Type B pancreatic cell (in vitro differentiated cells): ENCODE results near the gene KIDINS220. TPM values are rescaled to one million over a fixed set of nuclear protein-coding genes. Genes with fewer than 3 reads are reported as not detected.

Source experiments
- DNase-seq: peaks from one replicate; pipeline ENCODE4 v3.0.0; 2021; ENCODE audit warnings: mixed read lengths; ENCODE audit not compliant: unreplicated experiment; ENCODE audit errors: extremely low spot score
- H3K27ac Mint-ChIP-seq: 2 replicates; pipeline ENCODE4 v1.8.0; 2021; ENCODE audit warnings: mild to moderate bottlenecking, mixed read lengths
- H3K27me3 Mint-ChIP-seq: 2 replicates; pipeline ENCODE4 v1.8.0; 2021; ENCODE audit warnings: mixed read lengths
- H3K36me3 Mint-ChIP-seq: 2 replicates; pipeline ENCODE4 v1.8.0; 2021; ENCODE audit warnings: mixed read lengths
- H3K4me1 Mint-ChIP-seq: one replicate; pipeline ENCODE4 v1.8.0; 2021; ENCODE audit warnings: mixed read lengths; ENCODE audit not compliant: unreplicated experiment
- H3K4me3 Mint-ChIP-seq: 2 replicates; pipeline ENCODE4 v1.8.0; 2021; ENCODE audit warnings: mild to moderate bottlenecking, mixed read lengths
- H3K9me3 Mint-ChIP-seq: 2 replicates; pipeline ENCODE4 v1.8.0; 2021; ENCODE audit warnings: mixed read lengths
- total RNA-seq: library from RNA; stranded (reverse); gene quantifications from 2 replicates; pipeline ENCODE4 v1.2.1, GENCODE V29; 2021; ENCODE audit warnings: low replicate concordance
- TF ChIP-seq, protein P1 (sequence below): fragments of 200-600 bp; sonication (generic); conservative IDR thresholded peaks from 2 replicates; pipeline ENCODE4 v1.5.0; 2021; ENCODE audit warnings: antibody characterized with exemption, mild to moderate bottlenecking

The KIDINS220 gene
- total RNA-seq, 1 donor from 2014 or later, result 73.1 TPM

- H3K9me3 Mint-ChIP-seq, result peaks cover 10% of the 10 kb centered on the region
- H3K27me3 Mint-ChIP-seq, result no peaks in the 10 kb centered on the region
- no peak overlapping the region for H3K4me3 Mint-ChIP-seq
- TF ChIP-seq, protein P1, sequence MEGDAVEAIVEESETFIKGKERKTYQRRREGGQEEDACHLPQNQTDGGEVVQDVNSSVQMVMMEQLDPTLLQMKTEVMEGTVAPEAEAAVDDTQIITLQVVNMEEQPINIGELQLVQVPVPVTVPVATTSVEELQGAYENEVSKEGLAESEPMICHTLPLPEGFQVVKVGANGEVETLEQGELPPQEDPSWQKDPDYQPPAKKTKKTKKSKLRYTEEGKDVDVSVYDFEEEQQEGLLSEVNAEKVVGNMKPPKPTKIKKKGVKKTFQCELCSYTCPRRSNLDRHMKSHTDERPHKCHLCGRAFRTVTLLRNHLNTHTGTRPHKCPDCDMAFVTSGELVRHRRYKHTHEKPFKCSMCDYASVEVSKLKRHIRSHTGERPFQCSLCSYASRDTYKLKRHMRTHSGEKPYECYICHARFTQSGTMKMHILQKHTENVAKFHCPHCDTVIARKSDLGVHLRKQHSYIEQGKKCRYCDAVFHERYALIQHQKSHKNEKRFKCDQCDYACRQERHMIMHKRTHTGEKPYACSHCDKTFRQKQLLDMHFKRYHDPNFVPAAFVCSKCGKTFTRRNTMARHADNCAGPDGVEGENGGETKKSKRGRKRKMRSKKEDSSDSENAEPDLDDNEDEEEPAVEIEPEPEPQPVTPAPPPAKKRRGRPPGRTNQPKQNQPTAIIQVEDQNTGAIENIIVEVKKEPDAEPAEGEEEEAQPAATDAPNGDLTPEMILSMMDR, result no peak
- H3K36me3 Mint-ChIP-seq, result peaks cover 3% of the 10 kb centered on the region
- no peak overlapping the region for H3K27ac Mint-ChIP-seq
- no peaks in the 10 kb centered on the region for H3K4me1 Mint-ChIP-seq
- DNase-seq, result no peak
Measured at GRCh38 chr2:8841932-8842331, 4.5 kb upstream of the KIDINS220 start.

DNA sequence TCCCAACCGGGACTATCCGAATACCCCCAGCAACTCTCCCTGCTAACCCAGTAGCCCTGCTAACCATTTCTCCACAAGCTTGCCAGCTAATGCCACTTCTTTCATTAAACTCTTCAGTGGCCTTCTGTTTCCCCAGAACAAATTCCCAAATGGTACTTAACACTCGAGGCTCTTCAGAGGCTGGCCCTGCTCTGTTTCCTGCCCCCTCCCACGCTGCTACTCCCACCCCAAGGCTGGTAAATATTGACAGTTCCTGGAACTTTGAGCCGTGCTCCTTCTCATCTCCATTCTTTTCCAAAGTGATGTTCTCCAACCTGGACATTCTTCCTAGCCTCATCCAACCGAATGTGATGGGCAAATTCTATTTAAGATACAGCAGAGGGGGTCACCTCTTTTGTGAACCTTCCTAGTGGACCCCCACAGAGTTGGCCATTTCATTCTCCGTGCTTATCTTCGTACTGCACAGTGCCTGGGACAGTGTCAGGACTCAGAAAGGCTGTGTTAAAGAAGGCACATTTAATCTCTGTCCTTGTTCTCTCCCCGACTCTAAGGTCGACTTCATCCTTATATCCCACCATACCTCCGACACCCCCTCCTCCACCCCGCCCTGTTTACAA, 3.2 kb upstream of the KIDINS220 start:
- TF ChIP-seq, protein P1, result no peak
- Mint-ChIP-seq H3K9me3 (peaks cover 10% of the 10 kb centered on the region), H3K4me1 (peaks cover 6% of the 10 kb centered on the region), H3K4me3 (peak overlapping the region; percentile 59), H3K36me3 (peaks cover 3% of the 10 kb centered on the region), H3K27me3 (no peaks in the 10 kb centered on the region), H3K27ac (no peak overlapping the region)
- DNase-seq, result no peak

GRCh38 chr2:8839189-8839965, 2.0 kb upstream of the KIDINS220 start:
- Mint-ChIP-seq H3K27me3 (no peaks in the 10 kb centered on the region), H3K9me3 (peaks cover 10% of the 10 kb centered on the region), H3K4me1 (peaks cover 17% of the 10 kb centered on the region), H3K27ac (no peak overlapping the region), H3K4me3 (no peak overlapping the region), H3K36me3 (peaks cover 2% of the 10 kb centered on the region)
- DNase-seq, result no peak
- TF ChIP-seq, protein P1, result no peak

DNA sequence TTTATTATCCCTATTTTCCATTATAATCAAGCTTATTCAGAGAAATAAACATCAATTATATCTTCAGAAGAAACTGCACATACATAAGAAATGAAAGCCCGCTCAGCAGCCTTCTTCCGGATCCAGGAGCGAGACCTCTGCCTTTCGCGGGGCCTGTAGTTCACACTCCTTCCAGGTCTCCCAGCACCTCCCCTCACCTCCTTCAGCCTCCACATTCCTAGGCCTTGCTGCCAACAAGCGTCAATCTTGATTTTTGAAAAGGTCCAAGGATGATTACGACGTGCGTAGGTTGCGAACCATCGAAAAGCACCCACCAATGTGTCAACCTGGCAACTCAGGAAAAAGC, 355 bp upstream of the KIDINS220 start:
- H3K4me1 Mint-ChIP-seq, result peaks cover 29% of the 10 kb centered on the region
- TF ChIP-seq, protein P1, result no peak
- no peaks in the 10 kb centered on the region for H3K27me3 Mint-ChIP-seq
- peak overlapping the region; percentile 63 for H3K27ac Mint-ChIP-seq
- DNase-seq, result no peak
- H3K4me3 Mint-ChIP-seq, result peak overlapping the region; percentile 100
- H3K36me3 Mint-ChIP-seq, result peaks cover 8% of the 10 kb centered on the region
- peaks cover 16% of the 10 kb centered on the region for H3K9me3 Mint-ChIP-seq

DNA sequence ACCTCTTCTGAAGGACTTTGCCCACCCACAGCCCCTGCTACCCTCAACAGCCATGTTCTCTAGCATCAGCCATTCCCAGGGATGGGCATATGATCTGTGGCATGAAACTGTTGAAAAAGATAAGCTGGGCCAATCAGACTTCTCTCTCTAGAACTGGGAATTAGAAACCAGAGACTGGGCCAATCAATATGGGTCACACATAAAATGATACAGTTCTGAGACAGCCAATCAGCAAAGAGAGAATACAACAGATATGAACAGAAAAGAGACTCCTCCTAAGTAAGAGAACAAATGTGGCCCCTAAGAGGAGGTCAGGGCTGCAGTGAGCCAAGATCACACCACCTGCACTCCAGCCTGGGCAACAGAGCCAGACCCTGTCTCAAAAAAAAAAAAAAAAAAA, 2.1 kb downstream of the KIDINS220 start:
- Mint-ChIP-seq H3K4me3 (peak overlapping the region; percentile 97), H3K4me1 (peaks cover 44% of the 10 kb centered on the region), H3K9me3 (peaks cover 16% of the 10 kb centered on the region), H3K36me3 (peaks cover 13% of the 10 kb centered on the region), H3K27me3 (no peaks in the 10 kb centered on the region), H3K27ac (no peak overlapping the region)
- no peak for DNase-seq
- TF ChIP-seq, protein P1, result no peak
